Measurements from ENCODE around the gene NPY2R. TPM values are rescaled to one million over a fixed set of nuclear protein-coding genes. Genes with fewer than 3 reads are reported as not detected.

Gene NPY2R
- total RNA-seq, 1 donor from 2014 or later = not detected

DNA sequence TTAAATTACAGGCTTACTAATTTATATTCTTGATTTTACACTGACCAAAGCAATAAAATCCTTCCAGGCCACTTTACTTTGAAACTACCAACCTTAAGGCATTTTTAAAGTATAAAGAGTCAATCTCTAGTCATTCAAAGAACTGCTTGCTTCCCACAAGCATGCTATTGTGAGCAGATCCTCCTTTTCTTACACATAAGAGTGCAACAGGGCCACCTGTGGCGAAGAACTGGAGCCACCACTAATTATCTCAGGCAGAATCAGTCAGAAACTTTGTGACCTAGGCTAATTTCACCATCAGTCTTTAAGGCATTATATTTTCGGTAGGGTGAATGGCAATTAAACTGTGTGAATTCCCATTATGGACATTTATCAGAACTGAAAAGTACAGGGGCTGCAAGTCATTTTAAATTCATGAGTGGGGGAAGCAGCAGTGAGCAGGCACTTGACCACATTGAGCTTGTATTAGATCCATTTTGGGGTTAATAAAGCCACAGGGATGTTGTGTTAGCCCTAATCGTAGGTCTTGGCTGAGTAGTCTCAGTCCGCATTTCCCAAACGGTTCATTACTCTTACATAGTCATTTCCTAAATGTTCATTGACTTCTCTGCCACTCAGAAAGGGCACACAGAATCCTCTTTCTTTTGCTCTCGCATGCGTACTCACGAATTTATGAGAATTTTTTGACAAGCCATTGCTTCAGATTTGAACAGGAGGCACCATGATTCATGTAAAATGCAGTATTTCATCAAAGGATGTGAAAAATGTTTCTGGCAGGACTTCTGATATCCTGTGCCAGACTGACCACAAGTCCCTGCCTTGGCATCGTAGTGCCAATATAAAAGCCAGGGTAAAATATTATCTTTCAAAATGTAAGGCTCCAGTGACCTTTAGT, 39.8 kb downstream of the NPY2R start:
- no peak for DNase-seq (ENCODE audit: low read depth in 2 of 2)

DNA sequence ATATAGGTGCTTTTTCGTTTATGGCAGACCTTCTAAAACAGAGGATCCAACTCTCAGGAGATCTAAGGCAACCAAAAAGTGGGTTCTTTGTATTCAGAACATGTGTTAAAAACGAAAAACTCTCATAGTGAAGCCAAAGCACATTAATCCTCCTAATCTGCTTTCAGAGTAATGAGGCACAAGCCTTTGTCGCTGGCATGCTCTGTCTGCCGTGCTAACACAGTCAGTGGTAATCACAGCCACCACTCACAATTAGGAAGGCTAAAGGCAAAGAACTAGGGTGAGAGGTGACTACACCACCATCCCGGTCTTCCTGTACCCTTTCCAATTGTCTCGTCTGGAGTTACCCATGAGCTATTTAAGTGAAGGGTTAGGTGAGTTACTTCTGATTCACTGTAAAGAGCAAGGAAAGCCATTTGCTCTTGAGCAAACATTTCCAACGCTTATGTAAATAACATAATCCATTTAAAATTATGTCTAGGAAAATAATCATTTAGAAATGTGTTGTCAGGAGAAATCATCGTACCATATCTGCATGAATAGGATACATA, 40.7 kb downstream of the NPY2R start:
- DNase-seq (ENCODE audit: low read depth in 2 of 2) = no peak

DNA sequence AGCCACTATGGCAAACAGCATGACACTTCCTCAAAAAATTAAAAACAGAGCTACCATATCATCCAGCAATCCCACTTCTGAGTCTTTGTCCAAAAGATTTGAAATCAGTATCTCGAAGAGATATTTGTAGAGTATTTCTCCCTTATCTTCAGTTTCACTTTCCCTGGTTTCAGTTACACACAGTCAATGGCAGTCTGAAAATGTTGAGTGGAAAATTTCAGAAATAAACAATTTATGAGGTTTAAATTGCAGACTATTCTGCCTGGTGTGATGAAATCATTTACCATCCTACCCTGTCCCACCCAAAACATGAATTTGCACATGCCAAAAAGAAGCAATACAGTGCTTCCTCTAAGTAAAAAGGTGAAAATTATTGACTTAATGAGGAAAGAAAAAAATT, 43.9 kb downstream of the NPY2R start:
- DNase-seq (ENCODE audit: low read depth in 2 of 2) = no peak

DNA sequence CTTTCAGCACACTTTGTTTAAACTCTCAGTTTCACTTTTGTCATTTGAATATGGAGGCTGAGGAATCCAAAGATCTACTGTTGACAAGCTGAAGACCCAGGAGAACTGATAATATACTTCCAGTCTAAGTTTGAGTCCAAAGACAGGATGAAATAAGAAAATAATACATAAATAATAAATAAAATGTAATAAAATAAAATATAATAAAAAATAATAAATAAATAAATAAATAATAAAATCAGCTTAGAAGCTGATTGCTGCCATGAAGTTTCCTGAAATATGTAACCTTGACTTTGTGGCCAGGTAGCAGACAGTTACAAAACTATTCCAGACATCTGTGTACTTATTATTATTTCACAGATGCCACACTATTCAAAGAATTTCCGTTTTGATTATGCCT, 55.0 kb downstream of the NPY2R start:
- no peak for DNase-seq (ENCODE audit: low read depth in 2 of 2)

DNA sequence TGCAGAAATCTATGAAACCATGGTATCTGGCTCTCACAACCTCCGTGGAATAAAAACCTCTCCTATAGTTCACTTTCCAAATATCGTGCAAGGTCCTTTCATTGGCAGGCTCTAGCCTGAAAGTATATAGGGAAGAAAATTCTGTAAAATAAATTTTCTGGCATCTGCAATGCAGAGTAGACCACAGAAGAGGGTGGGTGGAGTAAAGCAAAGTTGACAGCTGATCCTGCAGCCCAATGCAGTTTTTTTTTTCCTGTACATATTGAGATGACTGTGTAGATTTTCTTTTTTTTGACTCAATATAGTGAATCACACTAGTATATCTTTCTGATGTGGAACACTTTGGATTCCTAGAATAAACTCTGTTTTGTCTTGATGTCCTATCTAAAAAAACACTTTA, 56.7 kb downstream of the NPY2R start:
- DNase-seq (ENCODE audit: low read depth in 2 of 2) = no peak

Other genes starting within 250 kb of the NPY2R start
- gene MAP9, start 168.3 kb downstream of the NPY2R start, total RNA-seq = under 0.01 TPM in 2 replicates